ENCODE results near the gene CDH6. TPM values are rescaled to one million over a fixed set of nuclear protein-coding genes. Genes with fewer than 3 reads are reported as not detected.

CDH6 gene
- total and polyA plus RNA-seq, 2 of the 4 experiments (the other 2 are of a cell fraction) = 72.2 to 232 TPM

GRCh38 chr5:31144364-31144763 is 49.1 kb upstream of the CDH6 start (continued):
- TF ChIP-seq CTCF (conservative IDR thresholded peaks at IDR 0.05; ENCODE audit: low read depth, low read length) (no peak), RFX5 (IDR thresholded peaks at IDR 0.05; ENCODE audit: low read depth, low read length) (no peak), MXI1 (IDR thresholded peaks at IDR 0.05; ENCODE audit: borderline replicate concordance, low read depth, low read length) (no peak), FOS (IDR thresholded peaks at IDR 0.05; ENCODE audit: low read depth, low read length) (no peak)

All from IMR-90 (cell line).